DMS53 treated with DMSO at 0.1 percent for 48 hours (cell line): Measurements from ENCODE around the gene METAP1D.
"Not testable (repeated sequence)": the region's sequence is repeated elsewhere in the genome, so short reads cannot be mapped to it uniquely, and the experiment has no call there.

Experiments
- DNase-seq: peaks from one replicate; lab custom pipeline; 2025; ENCODE audit not compliant: unreplicated experiment; lab: John Stamatoyannopoulos, UW

The METAP1D gene

GRCh38 chr2:172100935-172101820 lies 101.4 kb downstream of the METAP1D start:
- DNase-seq: peak; percentile 37

- DNase-seq: peak; percentile 68
These were observed 102.2 kb downstream of the METAP1D start for GRCh38 chr2:172101821-172102390.

GRCh38 chr2:172102391-172103359 lies 102.9 kb downstream of the METAP1D start, which contains the start of gene DLX2:
Gene DLX2 (minus strand): TSS chr2:172102900. CDS start chr2:172102538, 362 bp downstream.
- DNase-seq: peak; percentile 90

GRCh38 chr2:172103471-172104272 lies 103.9 kb downstream of the METAP1D start:
- peak; percentile 76 for DNase-seq

- no peak for DNase-seq
These were observed 105.8 kb downstream of the METAP1D start for GRCh38 chr2:172105471-172106107.

GRCh38 chr2:172106108-172106961 lies 106.6 kb downstream of the METAP1D start:
- DNase-seq: no peak

- DNase-seq: no peak
These were observed 108.2 kb downstream of the METAP1D start for GRCh38 chr2:172107690-172108586.

GRCh38 chr2:172108587-172108930 lies 108.8 kb downstream of the METAP1D start:
- no peak for DNase-seq

- no peak for DNase-seq
These were observed 109.7 kb downstream of the METAP1D start for GRCh38 chr2:172109256-172109987.

- DNase-seq: no peak
These were observed 110.4 kb downstream of the METAP1D start for GRCh38 chr2:172109988-172110811.

- no peak for DNase-seq
These were observed 113.9 kb downstream of the METAP1D start for GRCh38 chr2:172113617-172114016.

GRCh38 chr2:172114176-172114575 lies 114.4 kb downstream of the METAP1D start:
- not testable (repeated sequence) for DNase-seq

- DNase-seq: no peak
These were observed 114.8 kb downstream of the METAP1D start for GRCh38 chr2:172114579-172114978.

GRCh38 chr2:172116107-172116506 lies 116.4 kb downstream of the METAP1D start:
- DNase-seq: no peak

- no peak for DNase-seq
These were observed 119.3 kb downstream of the METAP1D start for GRCh38 chr2:172119089-172119488.

- no peak for DNase-seq
These were observed 120.4 kb downstream of the METAP1D start for GRCh38 chr2:172120118-172120517.
